SK-N-MC (cell line): ENCODE results near the gene WDR89.
"Not testable (repeated sequence)": the region's sequence is repeated elsewhere in the genome, so short reads cannot be mapped to it uniquely, and the experiment has no call there.

ENCODE experiments used
- DNase-seq: peaks from one replicate; pipeline ENCODE4 v3.0.0-alpha.2; 2011; ENCODE audit warnings: low read depth, low spot score
- H3K27ac ChIP-seq: fragments of 200-600 bp; sonication (generic); 2 replicates; pipeline ENCODE4 v1.5.1; 2016; ENCODE audit warnings: mixed run types
- H3K36me3 ChIP-seq: fragments of 200-600 bp; sonication (generic); 2 replicates; pipeline ENCODE4 v1.6.1; 2017; ENCODE audit warnings: antibody characterized with exemption, low read length, mixed read lengths; ENCODE audit not compliant: insufficient read depth
- H3K4me3 ChIP-seq: fragments of 200-600 bp; sonication (generic); 2 replicates; pipeline ENCODE4 v1.5.1; 2016
- H3K9ac ChIP-seq: fragments of 200-600 bp; sonication (generic); 2 replicates; pipeline ENCODE4 v1.8.0; 2017; ENCODE audit warnings: mixed run types, mixed read lengths; ENCODE audit not compliant: insufficient read length
- H3K9me3 ChIP-seq: fragments of 200-600 bp; sonication (generic); 2 replicates; pipeline ENCODE4 v1.6.1; 2017; ENCODE audit warnings: low read depth, mild to moderate bottlenecking, antibody characterized with exemption, low read length, moderate library complexity, mixed read lengths
- EZH2 ChIP-seq: fragments of 200-600 bp; sonication (generic); IDR thresholded peaks from one replicate; pipeline ENCODE4 v1.6.1; 2017; ENCODE audit warnings: antibody characterized with exemption
- FOXP2 ChIP-seq: optimal IDR thresholded peaks from 2 replicates; pipeline ENCODE3; 2011; ENCODE audit warnings: mild to moderate bottlenecking, moderate library complexity; ENCODE audit not compliant: insufficient read depth; ENCODE audit errors: extremely low read length, control extremely low read depth
- POLR2AphosphoS5 ChIP-seq: IDR thresholded peaks from 2 replicates; pipeline ENCODE4 v1.6.1; 2012; ENCODE audit warnings: mild to moderate bottlenecking, low read depth, low read length, borderline replicate concordance

The WDR89 gene

GRCh38 chr14:63676615-63677014 is 34.9 kb upstream of the WDR89 start:
- H3K27ac ChIP-seq: no peak overlapping the region
- no peaks in the 10 kb centered on the region for H3K36me3 ChIP-seq
- no peaks in the 10 kb centered on the region for H3K9me3 ChIP-seq
- no peak for DNase-seq
- H3K9ac ChIP-seq: no peak overlapping the region
- H3K4me3 ChIP-seq: no peak overlapping the region
- TF ChIP-seq FOXP2 (no peak), POLR2AphosphoS5 (no peak)

DNA sequence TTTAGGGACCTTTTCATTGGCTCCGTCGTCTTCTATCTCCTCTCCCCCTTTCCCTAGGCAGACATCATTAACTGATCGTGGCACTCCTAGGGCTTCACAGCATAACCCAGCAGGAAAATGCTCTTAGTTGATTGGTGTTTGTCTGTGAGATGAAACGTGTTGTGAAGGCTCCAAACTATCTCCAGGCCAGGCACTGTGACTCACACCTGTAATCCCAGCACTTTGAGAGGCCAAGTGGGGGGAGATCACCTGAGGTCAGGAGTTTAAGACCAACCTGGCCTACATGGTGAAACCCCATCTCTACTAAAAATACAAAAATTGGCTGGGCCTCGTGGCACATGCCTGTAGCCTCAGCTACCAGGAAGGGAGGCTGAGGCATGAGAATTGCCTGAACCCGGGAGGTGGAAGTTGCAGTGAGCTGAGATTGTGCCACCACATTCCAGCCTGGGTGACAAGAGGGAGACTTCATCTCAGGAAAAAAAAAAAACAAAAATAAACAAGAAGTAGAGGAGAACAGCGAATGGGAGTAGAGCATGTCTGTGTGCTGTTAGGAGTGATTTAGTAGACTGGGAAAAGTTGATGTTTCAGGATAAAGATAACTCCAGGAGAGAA is 32.3 kb upstream of the WDR89 start:
- TF ChIP-seq POLR2AphosphoS5 (no peak), FOXP2 (no peak)
- H3K9me3 ChIP-seq: no peaks in the 10 kb centered on the region
- no peaks in the 10 kb centered on the region for H3K36me3 ChIP-seq
- H3K27ac ChIP-seq: no peak overlapping the region
- H3K9ac ChIP-seq: no peak overlapping the region
- H3K4me3 ChIP-seq: no peak overlapping the region
- DNase-seq: no peak

GRCh38 chr14:63673255-63673654 is 31.6 kb upstream of the WDR89 start:
- no peaks in the 10 kb centered on the region for H3K36me3 ChIP-seq
- TF ChIP-seq POLR2AphosphoS5 (no peak), EZH2 (no peak), FOXP2 (no peak)

GRCh38 chr14:63672417-63673180 is 30.9 kb upstream of the WDR89 start:
- H3K36me3 ChIP-seq: no peaks in the 10 kb centered on the region
- TF ChIP-seq POLR2AphosphoS5 (no peak), FOXP2 (no peak), EZH2 (no peak)
- no peaks in the 10 kb centered on the region for H3K9me3 ChIP-seq
- DNase-seq: no peak
- no peak overlapping the region for H3K9ac ChIP-seq
- no peak overlapping the region for H3K27ac ChIP-seq
- no peak overlapping the region for H3K4me3 ChIP-seq

More at GRCh38 chr14:63673255-63673654, 31.6 kb upstream of the WDR89 start:
- no peak for DNase-seq
- Histone ChIP-seq H3K9ac (no peak overlapping the region), H3K27ac (no peak overlapping the region), H3K4me3 (no peak overlapping the region), H3K9me3 (no peaks in the 10 kb centered on the region)

DNA sequence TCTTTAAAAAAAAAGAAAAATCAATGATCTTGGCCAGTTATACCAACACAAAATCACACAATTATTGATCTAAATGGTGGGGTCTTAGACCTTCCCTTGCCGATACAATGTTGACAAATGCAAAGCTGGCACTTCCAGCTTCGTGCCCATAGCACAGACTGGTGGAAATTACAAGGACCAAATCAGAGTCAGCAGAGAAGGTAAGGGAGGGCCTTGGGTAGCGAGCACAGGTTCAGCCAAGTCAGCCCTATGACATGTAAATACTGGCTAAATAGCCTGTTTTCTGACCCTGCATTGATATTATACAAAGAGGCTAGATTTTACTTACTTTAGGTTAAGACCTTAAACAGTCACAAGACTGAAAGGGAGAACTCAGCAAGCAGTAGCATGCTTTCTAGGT is 30.3 kb upstream of the WDR89 start:
- DNase-seq: no peak
- Histone ChIP-seq H3K9ac (no peak overlapping the region), H3K27ac (no peak overlapping the region), H3K36me3 (no peaks in the 10 kb centered on the region), H3K4me3 (no peak overlapping the region), H3K9me3 (no peaks in the 10 kb centered on the region)
- TF ChIP-seq FOXP2: no peak
- TF ChIP-seq POLR2AphosphoS5: no peak
- TF ChIP-seq EZH2: no peak

GRCh38 chr14:63670692-63671091 is 29.0 kb upstream of the WDR89 start:
- no peak overlapping the region for H3K4me3 ChIP-seq
- no peak for DNase-seq
- TF ChIP-seq EZH2 (no peak), POLR2AphosphoS5 (no peak), FOXP2 (no peak)
- no peaks in the 10 kb centered on the region for H3K36me3 ChIP-seq
- no peak overlapping the region for H3K9ac ChIP-seq
- H3K27ac ChIP-seq: no peak overlapping the region
- H3K9me3 ChIP-seq: no peaks in the 10 kb centered on the region

GRCh38 chr14:63666335-63666734 is 24.7 kb upstream of the WDR89 start:
- H3K4me3 ChIP-seq: no peak overlapping the region

DNA sequence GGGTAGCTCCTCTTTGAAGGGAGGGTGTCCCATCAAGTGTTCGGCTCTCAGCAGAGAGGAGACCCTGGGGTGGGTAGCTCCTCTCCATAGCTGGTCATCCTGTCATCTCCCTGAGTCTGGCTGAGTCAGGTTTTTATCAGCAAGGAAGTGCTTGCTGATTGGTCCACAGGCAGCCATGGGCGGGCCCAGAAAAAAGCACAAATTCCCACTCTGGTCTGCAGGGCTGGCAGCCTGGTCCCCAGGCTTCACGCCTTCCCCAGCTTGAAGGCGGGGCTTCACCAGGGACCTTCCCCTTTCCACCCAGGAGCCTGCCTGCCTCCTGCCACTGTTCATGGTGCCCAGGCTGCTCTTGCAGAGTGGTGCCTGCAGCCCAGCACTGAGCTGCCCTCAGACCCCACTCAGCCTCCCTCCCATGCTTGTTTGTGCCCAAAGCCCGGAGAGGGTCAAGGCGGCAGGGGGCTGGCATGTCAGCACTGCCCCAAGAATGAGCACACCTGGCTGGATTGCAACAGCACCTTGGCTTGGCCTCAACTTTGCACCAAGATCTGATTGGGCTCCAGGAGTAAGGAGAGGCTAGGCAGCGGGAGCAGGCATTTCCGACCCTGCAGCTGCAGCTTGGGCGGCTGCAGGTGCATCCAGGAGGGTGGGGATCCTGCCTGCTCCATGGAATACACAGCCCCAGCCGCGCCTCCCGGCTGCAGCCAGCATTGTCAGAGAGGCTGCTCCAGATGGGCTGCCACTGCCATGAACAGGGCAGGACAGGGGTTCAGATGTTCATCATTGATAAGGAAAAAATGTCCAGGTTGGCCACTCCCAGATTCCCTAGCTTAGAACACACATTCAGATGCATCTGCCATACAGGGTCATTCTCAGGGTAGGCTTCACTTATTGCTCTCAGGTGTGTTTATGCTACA is 22.0 kb upstream of the WDR89 start:
- Histone ChIP-seq H3K4me3 (no peak overlapping the region), H3K27ac (no peak overlapping the region), H3K9me3 (no peaks in the 10 kb centered on the region), H3K36me3 (no peaks in the 10 kb centered on the region), H3K9ac (no peak overlapping the region)
- TF ChIP-seq FOXP2: no peak
- no peak for TF ChIP-seq POLR2AphosphoS5
- no peak for TF ChIP-seq EZH2
- DNase-seq: no peak

More at GRCh38 chr14:63666335-63666734, 24.7 kb upstream of the WDR89 start:
- TF ChIP-seq FOXP2 (no peak), POLR2AphosphoS5 (no peak), EZH2 (no peak)
- H3K36me3 ChIP-seq: no peaks in the 10 kb centered on the region
- H3K9me3 ChIP-seq: no peaks in the 10 kb centered on the region
- H3K9ac ChIP-seq: no peak overlapping the region
- DNase-seq: no peak
- no peak overlapping the region for H3K27ac ChIP-seq

- Histone ChIP-seq H3K4me3 (no peak overlapping the region), H3K36me3 (no peaks in the 10 kb centered on the region), H3K27ac (no peak overlapping the region), H3K9ac (no peak overlapping the region), H3K9me3 (no peaks in the 10 kb centered on the region)
- no peak for DNase-seq
- TF ChIP-seq POLR2AphosphoS5 (no peak), FOXP2 (no peak), EZH2 (no peak)
Measured at GRCh38 chr14:63662776-63663175, 21.1 kb upstream of the WDR89 start.

GRCh38 chr14:63661881-63662280 is 20.2 kb upstream of the WDR89 start:
- not testable (repeated sequence) for H3K27ac ChIP-seq, DNase-seq, H3K9me3 ChIP-seq, H3K36me3 ChIP-seq, H3K4me3 ChIP-seq, H3K9ac ChIP-seq
